Globus pallidus (tissue), 1 donor: ENCODE data around the gene PPP6R2.
A peak's percentile ranks its signal among the peaks of the same experiment; 100 is the strongest.
"Not testable (repeated sequence)": the region's sequence is repeated elsewhere in the genome, so short reads cannot be mapped to it uniquely, and the experiment has no call there.

Source experiments
- DNase-seq: peaks from one replicate; pipeline ENCODE4 v3.0.0-alpha.2; 2015; ENCODE audit warnings: low spot score

PPP6R2 gene

DNA sequence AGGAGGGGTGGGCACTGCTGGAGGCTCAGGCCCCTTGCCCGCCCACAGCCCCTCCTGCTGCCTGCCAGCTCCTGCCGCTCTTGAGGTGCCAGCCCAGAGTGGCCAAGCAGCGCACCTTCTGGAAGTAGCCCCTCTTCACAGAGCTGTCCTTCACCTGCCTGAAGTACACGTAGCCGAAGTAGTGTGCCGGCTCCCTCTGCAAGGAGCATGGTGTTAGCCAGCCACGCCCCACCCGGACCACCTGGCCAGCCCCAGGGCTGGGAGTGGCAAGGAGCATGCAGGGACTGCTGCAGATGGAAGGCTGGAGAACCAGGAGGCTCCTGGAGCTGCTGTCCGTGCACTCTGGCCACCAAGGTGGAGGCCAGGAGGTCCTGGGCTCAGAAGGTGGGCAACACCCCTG lies 25.9 kb upstream of the PPP6R2 start:
- DNase-seq, result no peak

DNA sequence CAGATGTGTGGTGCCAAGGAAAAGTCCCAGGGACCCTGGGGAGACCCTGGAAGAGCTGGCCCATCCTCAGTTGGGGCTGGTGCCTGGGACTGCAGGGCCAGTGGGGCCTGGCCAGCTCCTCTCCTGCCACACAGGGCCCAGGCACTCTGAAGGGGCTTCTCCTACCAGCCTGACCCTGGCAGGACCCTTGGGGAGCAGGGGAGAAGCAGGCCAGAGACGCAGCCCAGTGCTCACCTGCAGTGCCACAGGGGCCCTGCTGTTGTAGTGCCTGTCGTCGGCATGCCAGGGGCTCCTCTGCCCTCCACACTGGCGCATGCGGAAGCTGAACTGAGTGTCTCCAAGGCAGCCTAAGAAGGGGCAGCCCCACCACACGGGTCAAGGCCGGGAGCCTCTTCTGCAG lies 25.5 kb upstream of the PPP6R2 start:
- DNase-seq, result no peak

DNA sequence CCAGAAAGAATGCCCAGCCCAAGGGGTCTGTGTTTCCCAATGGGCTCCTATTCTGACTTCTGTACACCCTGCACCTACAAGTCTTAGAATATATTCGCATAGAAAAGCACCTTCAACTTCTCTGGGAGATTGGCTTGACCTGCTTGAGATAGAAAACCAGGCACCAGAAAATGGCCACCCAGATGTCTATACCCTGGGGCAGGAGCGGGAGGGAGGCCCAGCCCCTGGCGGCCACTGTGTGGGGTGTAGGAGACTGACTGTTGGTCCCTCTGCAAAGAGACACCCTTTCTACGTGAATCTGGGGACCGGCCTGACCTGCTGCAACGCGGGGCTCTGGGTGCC lies 24.8 kb upstream of the PPP6R2 start:
- no peak for DNase-seq

DNA sequence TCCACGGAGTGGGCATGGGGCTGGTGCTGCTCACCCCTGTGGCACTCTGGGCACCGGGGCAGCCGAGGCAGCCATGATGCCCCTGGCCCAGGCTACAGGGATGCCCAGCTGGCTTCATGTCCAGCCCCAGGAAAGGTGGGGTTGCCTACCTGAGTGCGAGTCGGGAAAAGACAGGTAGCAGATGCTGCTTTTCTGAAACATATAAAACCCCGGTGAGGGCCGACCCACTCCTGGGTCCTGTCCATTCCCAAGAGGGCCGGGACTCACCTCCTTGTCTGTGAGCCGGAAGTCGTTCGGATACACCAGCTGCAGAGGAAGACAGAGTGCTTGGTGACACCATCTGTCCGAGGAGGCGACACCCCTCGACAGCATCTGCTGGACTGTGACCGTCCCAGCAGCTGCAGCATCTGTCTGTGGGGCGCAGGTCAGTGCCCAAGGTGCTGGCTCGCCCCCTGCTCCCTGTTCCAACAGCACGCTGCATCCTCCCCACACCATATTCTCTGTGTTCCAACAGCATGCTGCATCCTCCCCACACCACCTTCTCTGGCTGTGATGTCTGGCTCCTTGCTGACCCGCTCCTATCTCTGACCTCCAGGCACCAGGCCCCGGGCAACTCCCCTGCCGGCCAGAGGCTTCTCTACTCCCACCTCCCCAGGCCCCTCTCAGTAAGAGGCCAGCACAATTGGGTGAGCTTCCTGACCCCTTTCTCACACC lies 24.3 kb upstream of the PPP6R2 start:
- DNase-seq, result no peak

DNA sequence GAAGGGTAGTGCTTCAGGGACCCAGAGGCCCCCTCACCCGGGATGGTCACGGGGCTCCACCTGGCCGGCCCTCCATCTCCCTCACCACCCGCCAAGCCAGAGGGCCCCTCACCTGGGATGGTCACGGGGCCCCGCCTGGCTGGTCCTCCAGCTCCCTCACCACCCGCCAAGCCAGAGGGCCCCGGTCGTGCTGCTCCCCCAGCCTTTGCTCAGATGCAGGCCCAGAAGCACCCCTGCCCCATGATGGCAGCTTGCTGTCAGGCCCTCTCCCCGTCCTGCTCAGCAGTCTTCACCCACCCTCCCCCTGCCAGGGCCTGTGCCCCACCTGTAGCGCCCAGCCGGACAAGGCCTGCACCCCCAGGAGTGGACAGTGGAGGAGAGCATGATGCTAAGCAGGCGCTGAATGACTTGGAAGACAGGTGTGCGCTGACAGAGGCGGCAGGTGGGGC lies 23.6 kb upstream of the PPP6R2 start:
- DNase-seq, result no peak

DNA sequence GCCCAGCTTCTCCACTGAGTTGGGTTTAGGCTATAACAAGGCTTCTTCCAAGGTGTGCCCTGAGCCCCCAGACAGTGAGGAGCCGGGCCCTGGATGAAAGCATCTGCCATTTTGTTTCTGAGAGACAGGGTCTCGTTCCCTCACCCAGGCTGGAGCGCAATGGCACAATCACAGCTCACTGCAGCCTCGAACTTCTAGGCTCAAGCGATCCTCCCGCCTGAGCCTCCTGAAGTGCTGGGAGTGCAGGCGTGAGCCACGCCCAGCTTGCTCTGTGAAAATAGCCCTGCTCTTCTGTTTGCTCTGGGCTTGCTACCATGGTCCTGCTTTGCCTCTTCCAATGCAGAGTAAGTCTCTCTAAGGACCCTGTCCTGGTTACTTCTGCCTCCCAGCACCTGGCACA lies 23.0 kb upstream of the PPP6R2 start:
- no peak for DNase-seq

DNA sequence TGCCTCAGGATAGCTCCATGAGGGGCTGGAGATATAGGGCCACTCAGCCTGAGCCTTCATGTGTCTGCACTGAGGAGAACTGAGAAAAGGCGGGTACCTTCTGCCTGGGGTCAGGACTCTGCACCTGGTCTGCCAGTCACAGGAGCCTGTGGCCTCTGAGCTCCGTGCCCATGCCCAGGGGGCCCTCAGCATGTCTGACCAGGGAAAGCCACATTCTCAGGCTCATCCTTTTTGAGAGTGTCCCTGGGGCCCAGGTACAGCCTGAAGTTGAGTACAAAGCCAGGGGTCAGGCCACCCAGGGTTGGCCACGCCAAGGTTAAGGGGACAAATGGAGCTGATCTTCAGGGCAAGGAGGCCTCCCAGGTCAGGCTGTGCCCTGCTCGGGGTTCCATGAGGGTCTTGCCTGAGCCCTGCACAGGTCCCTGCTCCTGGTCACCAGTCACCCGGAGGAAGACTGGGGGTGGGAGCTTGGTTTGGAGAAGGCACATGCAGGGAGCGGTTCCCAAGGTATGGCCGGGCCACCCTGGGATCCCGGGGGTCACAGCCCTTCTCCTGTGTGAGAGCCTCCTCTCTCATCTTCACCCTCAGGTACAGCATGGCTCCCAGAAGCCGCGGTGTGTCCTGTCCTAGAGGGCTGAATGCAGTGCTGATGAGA lies 22.3 kb upstream of the PPP6R2 start:
- no peak for DNase-seq

DNA sequence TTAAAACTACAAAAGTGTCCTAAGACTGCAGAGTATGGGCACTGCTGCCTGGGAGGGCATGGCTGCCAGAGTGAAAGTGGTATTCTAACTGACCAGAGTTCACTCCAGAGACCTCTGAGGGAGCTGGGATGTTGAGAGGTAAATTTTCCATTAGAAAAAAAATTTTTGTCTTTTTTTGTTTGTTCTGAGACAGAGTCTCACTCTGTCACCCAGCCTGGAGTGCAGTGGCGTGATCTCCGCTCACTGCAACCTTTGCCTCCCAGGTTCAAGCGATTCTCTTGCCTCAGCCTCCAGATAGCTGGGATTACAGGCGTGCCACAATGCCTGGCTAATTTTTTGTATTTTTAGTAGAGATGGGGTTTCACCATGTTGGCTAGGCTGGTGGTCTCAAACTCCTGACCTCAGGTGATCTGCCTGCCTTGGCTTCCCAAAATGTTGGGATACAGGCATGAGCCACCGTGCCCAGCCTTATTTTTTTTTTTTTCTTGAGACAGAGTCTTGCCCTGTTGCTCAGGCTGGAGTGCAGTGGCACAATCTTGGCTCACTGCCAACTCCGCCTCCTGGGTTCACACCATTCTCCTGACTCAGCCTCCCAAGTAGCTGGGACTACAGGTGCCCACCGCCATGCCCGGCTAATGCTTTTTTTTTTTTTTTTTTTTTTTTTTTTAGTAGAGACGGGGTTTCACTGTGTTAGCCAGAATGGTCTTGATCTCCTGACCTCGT lies 20.6 kb upstream of the PPP6R2 start:
- DNase-seq, result not testable (repeated sequence)

DNA sequence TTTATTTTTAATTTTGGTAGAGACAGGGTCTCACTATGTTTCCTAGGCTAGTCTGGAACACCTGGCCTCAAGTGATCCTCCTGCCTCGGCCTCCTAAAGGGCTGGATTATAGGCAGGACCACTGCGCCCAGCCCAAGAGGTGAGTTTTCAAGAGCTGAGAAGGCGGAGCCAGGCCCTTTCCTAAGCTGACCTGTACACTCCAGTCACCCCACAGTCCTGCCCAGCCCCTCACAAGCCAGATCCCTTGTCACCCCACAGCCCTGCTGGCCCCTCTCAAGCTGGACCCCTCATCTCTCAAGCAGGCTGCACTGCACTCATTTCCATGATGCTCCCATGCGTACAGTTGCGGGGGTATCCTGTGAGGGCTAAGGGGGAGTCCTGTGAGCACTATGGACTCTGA lies 19.2 kb upstream of the PPP6R2 start:
- DNase-seq, result no peak

DNA sequence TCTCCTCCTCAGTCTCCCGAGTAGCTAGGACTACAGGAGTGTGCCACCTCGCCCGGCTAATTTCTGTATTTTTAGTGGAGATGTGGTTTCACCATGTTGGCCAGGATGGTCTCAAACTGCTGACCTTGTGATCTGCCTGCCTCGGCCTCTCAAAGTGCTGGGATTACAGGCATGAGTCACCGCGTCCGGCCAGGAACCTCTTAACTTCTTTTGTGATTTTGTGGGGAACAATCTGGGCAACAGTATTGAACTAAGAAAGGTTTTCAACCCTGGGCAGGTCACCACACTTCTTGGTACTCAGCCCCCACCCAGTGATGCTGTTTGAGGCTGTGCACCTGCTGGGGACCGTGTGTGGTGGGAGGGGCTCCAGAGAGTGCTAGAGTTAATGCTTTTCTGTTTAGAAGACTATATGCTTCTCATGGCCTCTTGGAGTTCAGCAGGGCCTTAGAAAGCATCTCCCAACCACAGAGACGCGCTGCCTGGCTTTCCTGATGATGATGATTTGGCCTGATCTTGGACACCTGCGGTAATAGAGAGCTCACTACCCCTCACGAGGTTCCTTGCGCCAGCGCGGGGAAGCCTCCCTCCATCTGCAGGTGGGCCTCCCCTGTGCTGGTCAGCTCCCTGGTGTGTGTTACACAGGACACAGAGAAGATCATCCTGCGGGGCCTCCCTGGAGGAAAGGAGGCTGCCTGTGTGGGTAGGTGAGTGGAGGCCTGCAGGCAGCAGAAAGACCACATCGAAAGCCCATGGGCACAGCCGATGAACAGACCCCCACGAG lies 17.5 kb upstream of the PPP6R2 start:
- DNase-seq, result no peak

DNA sequence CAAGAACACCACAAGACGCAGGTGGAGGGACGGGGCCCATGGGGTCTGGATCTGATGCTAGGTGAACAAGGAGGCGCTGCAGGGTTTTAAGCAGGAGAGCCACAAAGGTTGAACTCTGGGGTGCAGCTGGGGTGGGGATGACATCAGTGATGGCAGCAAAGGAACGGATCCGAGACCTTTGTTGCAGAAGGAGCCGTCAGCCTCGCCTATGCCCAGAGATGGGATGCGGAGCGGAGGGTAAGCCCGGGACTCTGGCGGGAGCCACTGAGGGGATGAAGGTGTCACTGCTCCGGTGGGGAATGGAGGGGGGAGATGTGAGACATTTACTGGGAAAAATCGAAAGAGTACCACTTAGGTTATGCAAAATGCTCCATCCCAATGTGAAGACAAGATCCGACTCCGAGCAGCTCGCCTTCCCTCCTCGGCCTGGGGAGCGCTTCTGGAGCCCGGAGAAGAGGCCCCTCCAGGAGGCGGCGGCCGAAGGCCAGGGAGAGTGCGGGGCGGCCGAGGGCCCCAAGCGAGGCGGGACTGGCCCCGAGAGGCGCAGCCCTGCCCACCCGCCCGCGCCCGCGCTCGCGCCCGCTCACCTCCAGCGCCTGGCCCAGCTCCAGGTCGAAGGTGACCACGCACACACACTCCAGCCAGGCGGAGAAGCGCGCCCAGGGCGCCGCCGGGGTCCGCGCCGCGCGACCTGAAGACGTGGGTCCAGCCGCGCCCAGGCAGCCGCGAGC lies 16.7 kb upstream of the PPP6R2 start:
- no peak for DNase-seq

DNA sequence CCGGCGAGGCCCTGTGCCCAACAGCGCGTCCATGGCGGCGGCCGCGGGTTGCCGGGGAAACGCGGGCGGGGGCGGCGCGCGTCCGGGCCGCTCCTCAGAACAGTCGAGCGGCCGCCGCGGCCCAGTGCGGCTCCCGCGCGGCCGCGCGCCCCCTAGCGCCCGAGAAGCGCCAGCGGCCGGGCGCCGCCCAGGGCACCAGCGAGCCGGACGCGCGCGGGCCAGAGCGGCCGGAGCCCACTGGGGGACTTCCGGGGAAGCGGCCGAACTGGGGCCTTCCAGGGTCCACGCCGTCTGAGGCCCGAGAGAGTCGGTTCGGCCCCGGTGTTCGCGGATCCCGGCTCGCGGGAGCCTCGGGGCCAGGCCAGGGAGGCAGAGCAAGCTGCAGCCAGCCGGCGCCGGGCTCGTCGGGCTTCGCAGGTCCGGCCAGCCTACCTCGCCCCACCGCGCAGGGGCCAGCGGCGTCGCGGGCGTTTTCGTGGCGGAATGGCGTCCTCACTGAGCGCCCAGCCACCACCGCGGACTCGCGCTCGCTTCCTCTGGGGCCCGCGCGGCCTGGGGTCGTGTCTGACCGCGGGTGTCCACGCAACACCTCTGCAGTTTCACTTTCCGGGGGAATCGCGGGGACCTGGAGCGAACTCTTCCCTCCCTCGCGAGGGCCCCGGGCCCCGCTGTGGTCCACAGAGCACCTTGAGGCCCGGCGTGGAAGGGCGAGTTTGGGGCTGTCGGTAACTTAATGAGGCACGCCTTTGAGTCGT lies 16.0 kb upstream of the PPP6R2 start, which contains the start of gene DENND6B:
Gene DENND6B (minus strand): TSS at position 57 of the 755 bp plus-strand sequence. CDS start 24 bp downstream, at position 33.
- DNase-seq, result peak; percentile 82

DNA sequence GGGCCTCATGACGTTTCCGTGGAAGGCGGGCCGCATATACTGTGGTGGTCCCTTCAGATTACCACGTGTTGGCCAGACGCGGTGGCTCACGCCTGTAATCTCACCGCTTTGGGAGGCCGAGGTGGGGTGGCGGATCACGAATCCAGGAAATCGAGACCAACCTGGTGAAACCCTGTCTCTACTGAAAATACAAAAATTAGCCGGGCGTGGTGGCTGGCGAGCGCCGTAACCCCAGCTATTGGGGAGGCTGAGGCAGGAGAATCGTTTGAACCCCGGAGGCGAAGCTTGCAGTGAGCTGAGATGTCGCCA lies 15.5 kb upstream of the PPP6R2 start:
- DNase-seq, result no peak

DNA sequence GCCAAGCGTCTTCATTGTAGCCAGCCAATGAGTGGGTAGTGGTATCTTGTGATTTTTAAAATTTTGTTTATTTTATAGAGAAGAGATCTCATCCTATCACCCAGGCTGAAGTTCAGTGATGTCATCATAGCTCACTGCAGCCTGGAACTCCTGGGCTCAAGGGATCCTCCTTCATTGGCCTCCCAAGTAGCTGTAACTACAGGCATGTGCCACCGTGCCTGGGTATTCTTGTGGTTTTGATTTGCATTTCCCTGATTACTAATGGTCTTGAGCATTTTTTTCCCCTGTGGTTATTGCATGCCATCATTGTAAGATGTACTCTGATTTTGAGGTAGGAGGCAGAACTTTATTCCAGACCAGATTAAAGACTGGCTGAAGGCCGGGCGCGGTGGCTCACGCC lies 13.9 kb upstream of the PPP6R2 start:
- DNase-seq, result no peak

DNA sequence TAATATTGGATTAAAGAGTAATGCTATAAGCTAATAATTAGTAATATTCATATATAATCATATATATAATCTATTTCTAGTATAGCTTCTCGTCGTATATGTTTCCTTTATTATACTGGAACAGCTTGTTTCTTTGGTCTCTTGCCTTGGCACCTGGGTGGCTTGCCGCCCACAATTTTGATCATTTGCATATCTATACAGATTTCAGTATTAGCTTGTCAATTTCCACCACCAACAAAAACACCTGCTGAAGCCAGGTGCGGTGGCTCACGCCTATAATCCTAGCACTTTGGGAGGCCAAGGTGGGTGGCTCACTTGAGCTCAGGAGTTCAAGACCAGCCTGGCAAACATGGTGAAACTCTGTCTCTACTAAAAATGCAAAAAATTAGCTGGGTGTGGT lies 8.7 kb upstream of the PPP6R2 start:
- not testable (repeated sequence) for DNase-seq

DNA sequence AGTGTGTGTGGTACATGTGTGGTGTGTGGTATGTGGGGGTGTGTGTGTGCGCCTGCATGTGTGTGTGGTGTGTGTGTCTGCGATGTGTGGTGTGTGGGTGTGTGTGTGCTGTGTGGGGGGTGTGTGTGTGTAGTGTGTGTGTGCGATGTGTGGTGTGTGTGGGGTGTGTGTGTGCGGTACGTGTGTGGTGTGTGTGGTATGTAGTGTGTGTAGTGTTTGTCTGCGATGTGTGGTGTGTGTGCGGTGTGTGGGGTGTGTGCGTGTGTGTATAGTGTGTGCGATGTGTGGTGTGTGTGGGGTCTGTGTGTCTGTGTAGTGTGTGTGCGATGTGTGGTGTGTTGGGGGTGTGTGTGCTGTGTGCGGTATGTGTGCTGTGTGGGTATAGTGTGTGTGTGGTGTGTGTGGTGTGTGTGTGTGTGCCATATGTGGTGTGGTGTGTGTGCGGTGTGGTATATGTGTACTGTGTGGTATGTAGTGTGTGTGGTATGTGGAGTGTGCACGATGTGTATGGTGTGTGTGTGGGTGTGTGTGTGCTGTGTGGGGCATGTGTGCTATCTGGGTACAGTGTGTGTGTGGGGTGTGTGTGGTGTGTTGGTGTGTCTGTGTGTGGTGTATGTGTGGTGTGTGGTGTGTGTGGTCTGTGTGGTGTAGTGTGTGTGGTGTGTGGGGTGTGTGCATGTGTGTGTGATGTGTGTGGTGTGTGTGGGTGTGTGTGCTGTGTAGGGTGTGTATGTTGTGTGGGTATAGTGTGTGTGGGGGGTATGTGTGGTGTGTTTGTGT lies 5.7 kb upstream of the PPP6R2 start:
- DNase-seq, result no peak

DNA sequence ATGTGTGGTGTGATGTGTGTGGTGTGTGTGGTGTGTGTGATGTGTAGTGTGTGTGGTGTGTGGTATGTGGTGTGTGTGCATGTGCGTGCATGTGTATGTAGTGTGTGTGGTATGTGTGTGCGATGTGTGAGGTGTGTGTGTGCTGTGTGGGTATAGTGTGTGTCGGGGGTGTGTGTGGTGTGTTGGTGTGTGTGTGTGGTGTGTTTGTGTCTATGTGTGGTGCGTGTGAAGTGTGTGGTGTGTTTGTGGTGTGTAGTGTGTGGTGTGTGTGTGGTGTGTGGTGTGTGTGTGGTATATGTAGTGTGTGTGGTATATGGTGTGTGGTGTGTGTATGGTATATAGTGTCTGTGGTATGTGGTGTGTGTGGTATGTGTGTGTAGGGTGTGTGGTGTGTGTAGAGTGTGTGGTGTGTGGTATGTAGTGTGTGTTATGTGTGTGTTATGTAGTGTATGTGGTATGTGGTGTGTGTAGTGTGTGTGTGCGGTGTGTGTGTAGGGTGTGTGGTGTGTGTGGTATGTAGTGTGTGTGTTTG lies 5.0 kb upstream of the PPP6R2 start:
- DNase-seq, result no peak

DNA sequence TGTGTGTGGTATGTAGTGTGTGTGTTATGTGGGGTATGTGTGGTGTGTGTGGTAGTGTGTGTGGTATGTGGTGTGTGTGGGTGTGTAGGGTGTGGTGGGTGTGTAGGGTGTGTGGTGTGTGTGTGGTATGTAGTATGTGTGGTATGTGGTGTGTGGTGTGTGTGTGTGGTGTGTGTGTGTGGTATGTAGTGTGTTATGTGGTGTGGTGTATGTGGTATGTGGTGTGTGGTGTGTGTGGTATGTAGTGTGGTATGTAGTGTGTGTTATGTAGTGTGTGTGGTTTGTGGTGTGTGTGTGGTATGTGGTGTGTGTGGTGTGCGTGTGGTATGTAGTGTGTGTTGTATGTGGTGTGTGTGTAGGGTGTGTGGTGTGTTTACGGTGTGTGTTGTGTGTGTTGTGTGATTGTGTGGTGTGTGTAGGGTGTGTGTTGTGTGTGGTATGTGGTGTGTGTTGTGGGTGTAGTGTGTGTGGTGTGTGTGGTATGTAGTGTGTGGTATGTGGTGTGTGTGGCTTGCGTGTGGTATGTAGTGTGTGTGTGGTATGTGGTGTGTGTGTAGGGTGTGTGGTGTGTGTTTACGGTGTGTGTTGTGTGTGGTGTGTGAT lies 4.2 kb upstream of the PPP6R2 start:
- DNase-seq, result no peak
